HEK293 (cell line): ENCODE data around the gene FHIT.

ENCODE experiments used
- CTCF ChIA-PET: fragments of 350-600 bp; formaldehyde crosslinking; extraction: SDS; loops from one replicate; lab custom pipeline; 2021; ENCODE audit warnings: antibody characterized with exemption; lab: Yijun Ruan, JAX
- POLR2A ChIA-PET: fragments of 300-600 bp; formaldehyde crosslinking; extraction: SDS; loops from one replicate; lab custom pipeline; 2020; ENCODE audit warnings: antibody characterized with exemption, inconsistent platforms; lab: Yijun Ruan, JAX
- H3K27ac ChIP-seq: fragments of 200-500 bp; sonication (Bioruptor generic); 2 replicates; pipeline ENCODE4 v1.5.1; 2014; ENCODE audit warnings: low read depth, low read length, control low read depth, inconsistent platforms; ENCODE audit errors: extremely low read depth
- H3K36me3 ChIP-seq, 2 experiments: fragments of 200-500 bp in 1 of 2; sonication (Bioruptor generic) in 1 of 2; 1 replicate in 1 of 2; 2 replicates in 1 of 2; pipeline ENCODE4 v1.5.1; 2014 to 2017; ENCODE audit warnings: inconsistent platforms in 2 of 2, low read length in 2 of 2; ENCODE audit not compliant: control insufficient read depth in 2 of 2, insufficient read depth in 1 of 2
- H3K4me1 ChIP-seq: fragments of 200-500 bp; sonication (Bioruptor generic); 2 replicates; pipeline ENCODE4 v1.5.1; 2014; ENCODE audit warnings: mild to moderate bottlenecking, low read length, inconsistent platforms; ENCODE audit not compliant: control insufficient read depth, insufficient read depth
- H3K4me3 ChIP-seq: 2 replicates; pipeline ENCODE4 v1.5.1; 2011; ENCODE audit warnings: low read depth, mild to moderate bottlenecking, control low read depth, low read length, moderate library complexity
- H3K9me3 ChIP-seq: fragments of 200-500 bp; sonication (Bioruptor generic); 2 replicates; pipeline ENCODE4 v1.5.1; 2014; ENCODE audit warnings: low read depth, low read length, inconsistent platforms; ENCODE audit not compliant: control insufficient read depth, insufficient read depth
- EGR2 ChIP-seq: fragments of 450-650 bp; formaldehyde crosslinking; IDR thresholded peaks from 2 replicates; pipeline ENCODE4 v1.5.1; 2016; ENCODE audit warnings: low read depth, missing biosample characterization, missing genetic modification characterization
- KLF17 ChIP-seq: fragments of 450-650 bp; formaldehyde crosslinking; IDR thresholded peaks from 2 replicates; pipeline ENCODE4 v1.5.1; 2016; ENCODE audit warnings: missing biosample characterization, missing genetic modification characterization
- TSHZ1 ChIP-seq: fragments of 450-650 bp; formaldehyde crosslinking; IDR thresholded peaks from 2 replicates; pipeline ENCODE4 v1.5.1; 2016; ENCODE audit warnings: missing biosample characterization, missing genetic modification characterization, borderline replicate concordance
- ZBTB26 ChIP-seq: fragments of 450-650 bp; formaldehyde crosslinking; optimal IDR thresholded peaks from 2 replicates; pipeline ENCODE3; 2016; ENCODE audit warnings: missing biosample characterization, mild to moderate bottlenecking, missing genetic modification characterization
- ZEB2 ChIP-seq: fragments of 450-650 bp; formaldehyde crosslinking; IDR thresholded peaks from 2 replicates; pipeline ENCODE4 v1.5.1; 2016; ENCODE audit warnings: missing biosample characterization, missing genetic modification characterization
- ZNF121 ChIP-seq: fragments of 450-650 bp; formaldehyde crosslinking; IDR thresholded peaks from 2 replicates; pipeline ENCODE4 v1.5.1; 2016; ENCODE audit warnings: missing biosample characterization, missing genetic modification characterization
- ZNF184 ChIP-seq: fragments of 450-650 bp; IDR thresholded peaks from 2 replicates; pipeline ENCODE4 v1.5.1; 2018; ENCODE audit warnings: missing biosample characterization, mild to moderate bottlenecking, missing genetic modification characterization
- ZNF211 ChIP-seq: fragments of 450-650 bp; formaldehyde crosslinking; IDR thresholded peaks from 2 replicates; pipeline ENCODE4 v1.5.1; 2016; ENCODE audit warnings: low read depth, missing biosample characterization, missing genetic modification characterization
- ZNF302 ChIP-seq: fragments of 450-650 bp; formaldehyde crosslinking; IDR thresholded peaks from 2 replicates; pipeline ENCODE4 v1.5.1; 2016; ENCODE audit warnings: missing biosample characterization, missing genetic modification characterization, low read depth
- ZNF311 ChIP-seq: fragments of 450-650 bp; formaldehyde crosslinking; IDR thresholded peaks from 2 replicates; pipeline ENCODE4 v1.5.1; 2017; ENCODE audit warnings: missing biosample characterization, missing genetic modification characterization, borderline replicate concordance
- ZNF362 ChIP-seq: fragments of 450-650 bp; formaldehyde crosslinking; IDR thresholded peaks from 2 replicates; pipeline ENCODE4 v1.5.1; 2016; ENCODE audit warnings: missing biosample characterization, missing genetic modification characterization
- ZNF37A ChIP-seq: fragments of 450-650 bp; IDR thresholded peaks from 2 replicates; pipeline ENCODE4 v1.5.1; 2018; ENCODE audit warnings: missing biosample characterization, missing genetic modification characterization
- ZNF426 ChIP-seq: fragments of 450-650 bp; formaldehyde crosslinking; IDR thresholded peaks from 2 replicates; pipeline ENCODE4 v1.5.1; 2017; ENCODE audit warnings: missing biosample characterization, missing genetic modification characterization, mild to moderate bottlenecking, inconsistent platforms, moderate library complexity
- ZNF48 ChIP-seq: fragments of 450-650 bp; formaldehyde crosslinking; IDR thresholded peaks from 2 replicates; pipeline ENCODE4 v1.5.1; 2016; ENCODE audit warnings: missing biosample characterization, missing genetic modification characterization
- ZNF510 ChIP-seq: fragments of 450-650 bp; formaldehyde crosslinking; IDR thresholded peaks from 2 replicates; pipeline ENCODE4 v1.5.1; 2018; ENCODE audit warnings: mild to moderate bottlenecking, missing genetic modification characterization, missing biosample characterization; ENCODE audit not compliant: insufficient replicate concordance
- ZNF530 ChIP-seq: fragments of 450-650 bp; formaldehyde crosslinking; IDR thresholded peaks from 2 replicates; pipeline ENCODE4 v1.5.1; 2016; ENCODE audit warnings: low read depth, missing biosample characterization, missing genetic modification characterization
- ZNF558 ChIP-seq: fragments of 450-650 bp; formaldehyde crosslinking; IDR thresholded peaks from 2 replicates; pipeline ENCODE4 v1.5.1; 2016; ENCODE audit warnings: missing biosample characterization, missing genetic modification characterization
- ZNF639 ChIP-seq: fragments of 450-650 bp; formaldehyde crosslinking; IDR thresholded peaks from 2 replicates; pipeline ENCODE4 v1.5.1; 2016; ENCODE audit warnings: missing biosample characterization, missing genetic modification characterization
- ZNF660 ChIP-seq: fragments of 450-650 bp; IDR thresholded peaks from 2 replicates; pipeline ENCODE4 v1.5.1; 2018; ENCODE audit warnings: missing biosample characterization, mild to moderate bottlenecking, missing genetic modification characterization
- ZNF677 ChIP-seq: fragments of 450-650 bp; IDR thresholded peaks from 2 replicates; pipeline ENCODE4 v1.5.0; 2018; ENCODE audit warnings: missing biosample characterization, mild to moderate bottlenecking, missing genetic modification characterization, moderate library complexity
- ZNF704 ChIP-seq: fragments of 450-650 bp; formaldehyde crosslinking; IDR thresholded peaks from 2 replicates; pipeline ENCODE4 v1.5.1; 2016; ENCODE audit warnings: missing biosample characterization, missing genetic modification characterization
- ZNF791 ChIP-seq: fragments of 450-650 bp; formaldehyde crosslinking; IDR thresholded peaks from 2 replicates; pipeline ENCODE4 v1.5.1; 2016; ENCODE audit warnings: missing biosample characterization, missing genetic modification characterization
- ZNF792 ChIP-seq: fragments of 450-650 bp; formaldehyde crosslinking; IDR thresholded peaks from 2 replicates; pipeline ENCODE4 v1.5.1; 2016; ENCODE audit warnings: missing biosample characterization, missing genetic modification characterization
- ZXDB ChIP-seq: fragments of 450-650 bp; formaldehyde crosslinking; IDR thresholded peaks from 2 replicates; pipeline ENCODE4 v1.5.1; 2016; ENCODE audit warnings: missing biosample characterization, missing genetic modification characterization

The FHIT gene

GRCh38 chr3:60149501-60149900 lies 1101.8 kb downstream of the FHIT start:
- Histone ChIP-seq H3K4me1 (no peaks in the 10 kb centered on the region), H3K36me3 (no peaks in the 10 kb centered on the region), H3K9me3 (no peaks in the 10 kb centered on the region), H3K27ac (no peak overlapping the region), H3K4me3 (no peak overlapping the region)
- CTCF ChIA-PET, result no interaction called here
- TF ChIP-seq ZNF510 (tag by site-specific recombination) (no peak), ZBTB26 (no peak), KLF17 (tag by site-specific recombination) (no peak), ZNF211 (tag by site-specific recombination) (no peak), ZNF37A (tag by site-specific recombination) (no peak), ZNF302 (no peak), ZNF660 (tag by site-specific recombination) (no peak)
- POLR2A ChIA-PET, result no interaction called here

GRCh38 chr3:60147249-60147950 lies 1103.9 kb downstream of the FHIT start:
- Histone ChIP-seq H3K27ac (no peak overlapping the region), H3K4me1 (no peaks in the 10 kb centered on the region), H3K36me3 (no peaks in the 10 kb centered on the region), H3K9me3 (no peaks in the 10 kb centered on the region), H3K4me3 (no peak overlapping the region)
- POLR2A ChIA-PET, result no interaction called here
- CTCF ChIA-PET, result no interaction called here
- TF ChIP-seq ZNF426 (tag by site-specific recombination) (no peak), ZNF704 (tag by site-specific recombination) (no peak), ZNF121 (no peak), ZXDB (tag by site-specific recombination) (no peak), ZNF639 (tag by site-specific recombination) (no peak), TSHZ1 (tag by site-specific recombination) (no peak), ZNF792 (tag by site-specific recombination) (no peak), EGR2 (tag by site-specific recombination) (no peak), ZNF311 (no peak), ZNF184 (tag by site-specific recombination) (no peak), ZNF791 (no peak), ZNF48 (tag by site-specific recombination) (no peak), ZNF677 (tag by site-specific recombination) (no peak), ZNF660 (tag by site-specific recombination) (no peak), ZEB2 (tag by site-specific recombination) (no peak), ZNF362 (tag by site-specific recombination) (no peak), ZNF558 (tag by site-specific recombination) (no peak), ZNF530 (tag by site-specific recombination) (no peak)
